ENCODE results near the gene BOK. TPM values are rescaled to one million over a fixed set of nuclear protein-coding genes. Genes with fewer than 3 reads are reported as not detected.

The BOK gene
- total and polyA plus RNA-seq, 2 of the 13 experiments (the other 11 are each of a cell fraction or from before 2014, with no cell fraction given): 35.5 to 39.2 TPM

DNA sequence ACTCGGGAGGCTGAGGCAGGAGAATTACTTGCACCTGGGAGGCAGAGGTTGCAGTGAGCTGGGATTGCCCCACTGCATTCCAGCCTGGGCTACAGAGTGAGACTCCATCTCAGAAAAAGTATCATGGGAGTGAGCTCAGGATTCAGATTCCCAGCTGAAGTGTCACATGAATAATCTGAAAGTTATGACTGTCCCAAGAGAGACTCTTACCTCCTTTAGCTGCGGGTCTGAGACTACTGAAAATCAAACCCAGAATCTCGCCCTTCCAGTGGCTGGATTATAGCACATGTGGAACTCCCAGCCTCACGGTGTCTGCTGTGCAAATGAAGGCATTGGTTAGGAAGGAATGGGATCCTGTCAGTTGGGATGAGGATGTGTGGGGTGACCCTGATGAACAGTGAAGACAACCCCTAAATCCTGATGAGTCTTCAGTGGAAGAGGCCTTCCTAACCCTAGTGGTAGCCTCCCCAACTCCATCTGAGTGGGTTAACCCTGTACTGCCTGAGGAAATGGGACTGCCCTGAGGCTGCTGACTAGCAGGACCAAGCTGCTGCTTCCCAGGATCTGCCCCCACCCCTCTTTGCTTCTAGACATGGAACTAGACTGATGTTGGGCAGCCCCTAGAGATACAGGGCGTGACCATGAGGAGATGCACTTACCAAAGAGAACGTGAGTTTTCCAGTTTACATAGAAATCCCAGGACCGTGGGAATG, 16.5 kb downstream of the BOK start:
- H3K4me3 ChIP-seq (replicated peaks in 1 of 3; ENCODE audit: insufficient read depth in 1 of 3, low read depth in 2 of 3, low read length in 3 of 3): no peak overlapping the region
- no peak overlapping the region for H3K4me2 ChIP-seq (ENCODE audit: low read depth, low read length)
- H3K9ac ChIP-seq (ENCODE audit: insufficient read depth, low read depth, low read length): no peak overlapping the region
- WGBS (ENCODE audit: low lambda C conversion rate): 96% methylated on average over 7 of the region's 7 CpGs
- DNase-seq (ENCODE audit: low spot score) (no peak), FAIRE-seq (no peak), ATAC-seq (peak; percentile 2; the same call in 1 of the 3 replicates)
- no peak overlapping the region for H2AFZ ChIP-seq (ENCODE audit: low read length)
- intact Hi-C loops (cut with micrococcal nuclease; ENCODE audit: unreplicated experiment) (no loop called here), in situ Hi-C loops (cut with HindIII; ENCODE audit: extremely low pct_ligation_motif_present, low pct_unique_long_range_greater_than_20kb) (no loop called here)
- no TSS peak for BruUV-seq (replicated peaks)
- POLR2A ChIA-PET: interaction anchor here (0.7 to 1.8 kb wide), 3 partner anchors 15 to 77 kb away, joined by 3 to 5 read pairs (median 5); no protein-coding TSS in a partner anchor
- no peaks in the 10 kb centered on the region for H3K27me3 ChIP-seq (ENCODE audit: control insufficient read depth in 1 of 2, insufficient read depth in 2 of 2, low read length in 2 of 2)
- H3K27ac ChIP-seq (ENCODE audit: extremely low read length, insufficient read depth, low read length): no peak overlapping the region
- no peaks in the 10 kb centered on the region for H3K9me3 ChIP-seq (ENCODE audit: low read length)
- peaks cover 9% of the 10 kb centered on the region; the same call in 1 of the 2 replicates for H4K20me1 ChIP-seq (ENCODE audit: insufficient read depth, low read length)
- H3K4me1 ChIP-seq (ENCODE audit: insufficient read depth, low read length): peaks cover 8% of the 10 kb centered on the region
- H3K79me2 ChIP-seq (ENCODE audit: insufficient read depth, low read length): no peaks in the 10 kb centered on the region
- CTCF ChIA-PET (ENCODE audit: low intra/inter-chr PET ratio, low total read pairs): no interaction called here
- H3K36me3 ChIP-seq (replicated peaks in 1 of 2; ENCODE audit: control insufficient read depth in 1 of 2, insufficient read depth in 2 of 2, low read length in 2 of 2): peaks cover 8 to 23% of the 10 kb centered on the region in 2 experiments; a peak in 4 of 5 replicates
- TF ChIP-seq PAF1 (CRISPR knock-in tag; IDR thresholded peaks at IDR 0.05) (peak; percentile 88), ZNF652 (CRISPR knock-in tag; IDR thresholded peaks at IDR 0.05; ENCODE audit: borderline replicate concordance, low read depth) (peak; percentile 70; the same call in 1 of the 2 replicates), MIER2 (CRISPR knock-in tag; IDR thresholded peaks at IDR 0.05) (no peak), HDAC1 (CRISPR knock-in tag; IDR thresholded peaks at IDR 0.05) (no peak), TERF1 (CRISPR knock-in tag; IDR thresholded peaks at IDR 0.05) (no peak), ZNF44 (CRISPR knock-in tag; IDR thresholded peaks at IDR 0.05) (no peak), ISX (CRISPR knock-in tag; conservative IDR thresholded peaks at IDR 0.05) (no peak), RBM22 (optimal IDR thresholded peaks at IDR 0.05; ENCODE audit: low read length) (peak; percentile 29), JUND (CRISPR knock-in tag; IDR thresholded peaks at IDR 0.05) (no peak), SAP130 (CRISPR knock-in tag; IDR thresholded peaks at IDR 0.05; ENCODE audit: low read depth) (no peak), NCOA1 (CRISPR knock-in tag; IDR thresholded peaks at IDR 0.05) (0 out of 2 replicates have a peak, but pooled peaks have one; percentile 39), POLR2AphosphoS2 (IDR thresholded peaks at IDR 0.05; ENCODE audit: low read depth, low read length) (peak; percentile 28; the same call in 1 of the 2 replicates)
- TF ChIP-seq, protein P1, sequence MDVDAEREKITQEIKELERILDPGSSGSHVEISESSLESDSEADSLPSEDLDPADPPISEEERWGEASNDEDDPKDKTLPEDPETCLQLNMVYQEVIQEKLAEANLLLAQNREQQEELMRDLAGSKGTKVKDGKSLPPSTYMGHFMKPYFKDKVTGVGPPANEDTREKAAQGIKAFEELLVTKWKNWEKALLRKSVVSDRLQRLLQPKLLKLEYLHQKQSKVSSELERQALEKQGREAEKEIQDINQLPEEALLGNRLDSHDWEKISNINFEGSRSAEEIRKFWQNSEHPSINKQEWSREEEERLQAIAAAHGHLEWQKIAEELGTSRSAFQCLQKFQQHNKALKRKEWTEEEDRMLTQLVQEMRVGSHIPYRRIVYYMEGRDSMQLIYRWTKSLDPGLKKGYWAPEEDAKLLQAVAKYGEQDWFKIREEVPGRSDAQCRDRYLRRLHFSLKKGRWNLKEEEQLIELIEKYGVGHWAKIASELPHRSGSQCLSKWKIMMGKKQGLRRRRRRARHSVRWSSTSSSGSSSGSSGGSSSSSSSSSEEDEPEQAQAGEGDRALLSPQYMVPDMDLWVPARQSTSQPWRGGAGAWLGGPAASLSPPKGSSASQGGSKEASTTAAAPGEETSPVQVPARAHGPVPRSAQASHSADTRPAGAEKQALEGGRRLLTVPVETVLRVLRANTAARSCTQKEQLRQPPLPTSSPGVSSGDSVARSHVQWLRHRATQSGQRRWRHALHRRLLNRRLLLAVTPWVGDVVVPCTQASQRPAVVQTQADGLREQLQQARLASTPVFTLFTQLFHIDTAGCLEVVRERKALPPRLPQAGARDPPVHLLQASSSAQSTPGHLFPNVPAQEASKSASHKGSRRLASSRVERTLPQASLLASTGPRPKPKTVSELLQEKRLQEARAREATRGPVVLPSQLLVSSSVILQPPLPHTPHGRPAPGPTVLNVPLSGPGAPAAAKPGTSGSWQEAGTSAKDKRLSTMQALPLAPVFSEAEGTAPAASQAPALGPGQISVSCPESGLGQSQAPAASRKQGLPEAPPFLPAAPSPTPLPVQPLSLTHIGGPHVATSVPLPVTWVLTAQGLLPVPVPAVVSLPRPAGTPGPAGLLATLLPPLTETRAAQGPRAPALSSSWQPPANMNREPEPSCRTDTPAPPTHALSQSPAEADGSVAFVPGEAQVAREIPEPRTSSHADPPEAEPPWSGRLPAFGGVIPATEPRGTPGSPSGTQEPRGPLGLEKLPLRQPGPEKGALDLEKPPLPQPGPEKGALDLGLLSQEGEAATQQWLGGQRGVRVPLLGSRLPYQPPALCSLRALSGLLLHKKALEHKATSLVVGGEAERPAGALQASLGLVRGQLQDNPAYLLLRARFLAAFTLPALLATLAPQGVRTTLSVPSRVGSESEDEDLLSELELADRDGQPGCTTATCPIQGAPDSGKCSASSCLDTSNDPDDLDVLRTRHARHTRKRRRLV (CRISPR knock-in tag; IDR thresholded peaks at IDR 0.05): no peak
- TF ChIP-seq, protein P2, sequence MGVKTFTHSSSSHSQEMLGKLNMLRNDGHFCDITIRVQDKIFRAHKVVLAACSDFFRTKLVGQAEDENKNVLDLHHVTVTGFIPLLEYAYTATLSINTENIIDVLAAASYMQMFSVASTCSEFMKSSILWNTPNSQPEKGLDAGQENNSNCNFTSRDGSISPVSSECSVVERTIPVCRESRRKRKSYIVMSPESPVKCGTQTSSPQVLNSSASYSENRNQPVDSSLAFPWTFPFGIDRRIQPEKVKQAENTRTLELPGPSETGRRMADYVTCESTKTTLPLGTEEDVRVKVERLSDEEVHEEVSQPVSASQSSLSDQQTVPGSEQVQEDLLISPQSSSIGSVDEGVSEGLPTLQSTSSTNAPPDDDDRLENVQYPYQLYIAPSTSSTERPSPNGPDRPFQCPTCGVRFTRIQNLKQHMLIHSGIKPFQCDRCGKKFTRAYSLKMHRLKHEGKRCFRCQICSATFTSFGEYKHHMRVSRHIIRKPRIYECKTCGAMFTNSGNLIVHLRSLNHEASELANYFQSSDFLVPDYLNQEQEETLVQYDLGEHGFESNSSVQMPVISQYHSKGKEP (CRISPR knock-in tag; IDR thresholded peaks at IDR 0.05): no peak
